Measurements from ENCODE around the gene WLS.

The WLS gene

DNA sequence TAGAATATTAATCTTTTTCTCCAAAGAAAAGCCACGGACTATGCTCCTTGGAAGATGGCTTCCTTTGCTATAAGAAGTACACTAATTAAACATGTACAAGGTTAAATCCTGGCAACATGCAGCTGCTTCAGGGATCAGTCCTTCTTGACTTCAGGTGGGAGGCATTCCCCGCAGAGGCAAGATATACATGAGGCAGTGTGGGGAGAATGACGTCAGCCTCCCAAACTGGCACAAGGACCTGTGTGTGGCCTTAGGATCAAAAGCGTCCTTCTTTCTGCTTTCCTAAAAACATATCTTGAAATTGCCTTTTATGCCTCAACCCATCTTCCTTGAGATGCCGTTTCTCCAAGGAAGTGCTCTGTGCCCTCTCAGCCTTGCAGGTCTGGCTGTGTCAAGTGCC lies 90.3 kb downstream of the WLS start:
- no peak overlapping the region for H3K4me3 ChIP-seq (ENCODE audit: low read depth, low read length)

DNA sequence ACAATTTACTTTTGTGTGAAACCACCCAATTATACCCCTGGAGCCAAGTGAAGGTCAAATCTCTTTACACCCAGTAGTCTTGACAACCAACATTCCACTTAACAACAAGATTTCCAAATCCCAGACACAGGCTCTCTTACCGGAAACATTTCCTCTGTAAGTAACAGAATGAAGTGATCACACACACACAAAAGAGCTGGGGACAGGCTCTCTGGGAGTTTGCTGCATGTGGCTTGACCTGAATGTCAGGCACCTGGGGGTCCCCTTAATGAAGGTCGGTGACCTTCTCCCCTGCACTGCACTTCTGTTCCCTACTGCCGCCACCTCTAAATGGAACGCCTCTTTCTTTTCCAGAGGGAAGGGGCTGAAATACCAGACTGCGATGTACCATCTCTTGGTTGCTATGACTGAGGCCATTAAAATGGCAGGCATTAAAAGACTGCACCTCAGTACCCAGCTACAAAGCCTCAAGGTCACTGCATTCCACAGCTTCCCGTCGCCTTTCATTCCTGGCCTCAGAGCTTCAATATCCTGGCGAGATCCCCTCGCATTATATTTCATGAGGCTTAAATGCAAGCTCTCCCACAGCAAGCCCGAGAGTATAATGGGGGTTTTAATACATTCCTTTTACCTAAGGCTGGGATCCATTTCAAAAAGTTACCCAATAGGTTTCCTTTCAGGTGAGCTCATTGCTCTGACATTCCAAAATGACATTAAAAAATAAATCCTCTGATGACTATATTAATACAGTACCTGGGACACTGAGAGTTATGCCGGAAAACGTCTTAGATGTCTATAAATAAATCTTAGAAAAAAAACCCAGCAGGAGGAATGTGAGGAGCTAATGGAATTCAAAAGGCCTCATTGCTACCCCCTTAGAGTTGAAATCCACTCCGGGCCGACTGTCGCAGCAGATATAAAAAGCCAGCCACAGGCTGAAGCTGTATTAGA lies 91.0 kb downstream of the WLS start:
- H3K4me3 ChIP-seq (ENCODE audit: low read depth, low read length) = no peak overlapping the region

DNA sequence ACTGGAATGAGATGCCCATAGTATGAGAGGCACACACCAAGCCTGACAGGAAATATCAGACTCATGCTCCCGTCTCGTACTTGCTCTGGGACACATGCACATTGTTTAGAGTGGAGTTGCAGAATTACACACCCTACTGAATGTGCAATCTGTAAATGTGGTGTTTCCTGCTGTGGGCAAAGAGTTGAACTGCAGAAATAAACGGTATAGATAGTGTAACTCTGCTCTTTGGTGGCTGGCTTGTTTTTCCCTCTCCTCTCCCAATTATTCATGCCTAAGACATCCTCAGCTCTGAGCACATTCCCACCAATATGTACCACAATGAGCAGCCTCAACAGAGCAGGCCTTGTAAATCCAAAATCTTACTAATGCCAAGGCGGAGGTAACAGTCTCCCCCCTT lies 91.8 kb downstream of the WLS start:
- H3K4me3 ChIP-seq (ENCODE audit: low read depth, low read length) = no peak overlapping the region

DNA sequence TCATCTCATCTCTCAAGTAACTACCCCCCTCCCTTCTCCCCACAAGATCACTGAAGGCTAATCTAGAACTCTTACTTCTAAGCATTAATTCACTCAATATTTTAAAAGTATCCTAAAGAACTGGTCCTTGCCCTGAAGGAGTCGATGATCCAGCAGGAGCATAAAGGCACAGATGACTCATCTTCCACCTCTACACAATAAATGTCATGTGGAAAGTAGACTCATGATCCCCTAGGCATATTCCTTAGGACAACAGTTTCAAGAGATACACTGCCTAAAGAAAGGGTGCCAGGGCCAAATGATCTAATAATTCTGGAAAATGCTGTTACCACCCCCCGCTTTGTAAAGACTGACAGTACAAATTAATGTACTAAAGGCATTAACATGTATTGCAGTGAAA lies 96.1 kb downstream of the WLS start:
- no peak overlapping the region for H3K4me3 ChIP-seq (ENCODE audit: low read depth, low read length)

DNA sequence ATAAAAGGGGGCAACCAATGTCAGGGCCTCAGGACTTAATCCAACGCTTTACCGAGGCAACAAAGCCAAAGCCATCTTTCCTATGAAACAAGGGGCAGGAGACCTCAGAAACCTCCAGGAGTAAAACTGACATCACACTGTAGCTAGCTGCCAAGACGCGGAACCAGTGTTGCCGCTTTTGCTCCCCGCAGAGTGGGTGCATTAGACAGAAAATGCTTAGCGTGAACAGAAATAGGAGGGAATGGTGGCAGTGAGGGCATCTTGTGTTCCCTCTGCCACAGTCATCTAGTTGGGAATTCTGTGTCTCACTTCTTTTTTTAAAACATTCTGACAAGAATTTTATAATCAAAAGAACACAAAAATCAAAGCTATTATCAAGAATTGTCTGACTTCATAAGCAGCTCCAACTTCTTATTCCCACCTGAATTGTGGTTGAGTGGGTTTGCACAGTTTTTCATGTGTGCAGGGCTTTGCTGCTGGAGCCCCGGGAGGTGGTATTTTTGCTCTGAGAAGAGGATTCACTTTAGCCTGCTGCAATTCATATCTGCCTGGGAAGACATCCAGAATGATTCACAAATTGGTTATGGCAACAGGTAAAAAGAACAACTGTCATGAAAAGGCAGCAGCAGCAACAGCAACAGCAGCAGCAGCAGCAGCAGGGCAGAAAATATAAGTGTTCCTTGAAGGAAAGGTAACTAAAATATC lies 99.7 kb downstream of the WLS start:
- no peak overlapping the region for H3K4me3 ChIP-seq (ENCODE audit: low read depth, low read length)

DNA sequence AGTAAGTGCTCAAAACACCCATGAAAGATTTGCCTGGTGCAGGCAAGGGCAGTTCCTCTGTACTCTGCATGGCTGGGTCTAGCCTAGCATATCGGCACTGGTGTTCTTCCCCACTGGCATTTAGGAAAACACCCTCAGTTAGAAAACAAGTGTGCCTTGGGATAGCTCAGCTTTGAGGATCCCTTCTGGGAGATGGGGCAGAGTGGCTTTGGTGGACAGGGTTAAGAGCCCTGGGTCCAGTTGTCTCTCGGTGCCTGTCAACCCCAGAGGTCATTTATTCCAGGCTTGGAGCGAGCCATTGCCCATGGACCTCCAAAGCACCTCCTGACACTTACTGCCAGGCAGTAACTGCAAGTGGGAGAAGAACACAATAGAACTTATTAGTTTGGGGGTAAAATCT lies 101.1 kb downstream of the WLS start:
- H3K4me3 ChIP-seq (ENCODE audit: low read depth, low read length) = no peak overlapping the region

DNA sequence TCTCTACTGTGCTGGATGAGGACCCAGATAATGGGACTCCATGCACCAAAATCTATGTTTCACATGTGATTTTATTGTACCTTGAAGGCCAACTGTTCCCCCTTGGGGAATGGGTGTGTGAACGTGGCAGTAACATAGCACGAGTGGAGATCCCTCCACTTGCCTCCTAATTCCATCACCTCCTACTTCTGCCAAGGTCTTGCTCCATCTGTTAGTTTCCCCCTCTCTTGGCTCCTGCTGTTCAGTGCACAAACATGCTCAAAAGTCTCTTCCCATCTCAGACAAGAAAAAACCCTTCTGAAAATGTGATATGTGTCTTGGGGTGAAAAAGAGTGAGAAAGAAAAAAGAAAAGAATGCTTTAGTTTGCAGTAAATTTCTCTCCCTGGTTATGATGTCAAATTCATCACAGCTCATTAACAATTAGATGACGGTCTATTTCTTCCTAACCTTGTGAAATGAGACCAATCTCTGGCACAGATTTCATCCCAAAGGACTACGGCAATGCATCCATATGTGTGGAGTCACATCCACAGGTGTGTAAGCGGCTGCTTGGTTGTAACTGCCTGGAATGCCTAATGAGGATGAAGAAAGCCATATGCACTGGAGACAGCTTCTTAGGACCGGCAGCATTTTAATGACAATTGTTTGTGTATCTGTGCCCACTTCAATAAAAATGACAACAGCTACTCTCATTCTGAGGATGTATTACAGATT lies 102.6 kb downstream of the WLS start:
- no peak overlapping the region for H3K4me3 ChIP-seq (ENCODE audit: low read depth, low read length)

DNA sequence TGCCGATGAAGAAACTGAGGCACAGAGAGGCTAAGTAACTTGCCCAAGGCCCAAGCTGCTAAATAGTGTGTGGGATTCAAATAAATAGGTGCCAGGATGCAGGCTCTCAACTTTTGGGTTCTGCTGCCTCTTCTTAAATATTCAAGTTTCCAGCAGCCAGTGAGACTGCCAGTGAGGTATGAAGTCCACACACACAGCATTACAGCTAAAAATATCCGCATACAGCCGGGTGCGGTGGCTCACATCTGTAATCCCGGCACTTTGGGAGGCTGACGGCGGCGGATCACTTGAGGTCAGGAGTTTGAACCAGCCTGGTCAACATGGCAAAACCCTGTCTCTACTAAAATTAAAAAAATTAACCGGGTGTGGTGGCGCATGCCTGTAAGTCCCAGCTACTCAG lies 103.5 kb downstream of the WLS start:
- H3K4me3 ChIP-seq (ENCODE audit: low read depth, low read length) = no peak overlapping the region

DNA sequence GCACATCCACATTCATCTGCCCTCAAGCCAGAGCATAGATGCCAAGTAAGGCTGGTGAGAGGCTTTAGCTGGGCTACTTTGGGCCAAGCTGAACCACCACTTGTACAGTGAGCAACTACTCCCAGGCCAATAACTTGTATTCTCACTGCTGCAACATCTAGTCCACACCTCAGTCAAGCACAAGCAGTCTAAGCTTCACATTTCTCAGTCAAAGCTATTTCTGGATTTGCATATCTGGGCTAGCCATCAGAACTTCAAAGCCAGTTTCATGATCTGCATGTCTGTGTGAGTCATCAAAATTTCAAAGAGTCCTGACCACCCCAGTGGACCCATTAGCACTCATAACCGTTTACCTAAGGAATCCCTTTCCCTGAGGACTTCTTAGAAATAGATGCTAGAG lies 104.2 kb downstream of the WLS start:
- H3K4me3 ChIP-seq (ENCODE audit: low read depth, low read length) = no peak overlapping the region

DNA sequence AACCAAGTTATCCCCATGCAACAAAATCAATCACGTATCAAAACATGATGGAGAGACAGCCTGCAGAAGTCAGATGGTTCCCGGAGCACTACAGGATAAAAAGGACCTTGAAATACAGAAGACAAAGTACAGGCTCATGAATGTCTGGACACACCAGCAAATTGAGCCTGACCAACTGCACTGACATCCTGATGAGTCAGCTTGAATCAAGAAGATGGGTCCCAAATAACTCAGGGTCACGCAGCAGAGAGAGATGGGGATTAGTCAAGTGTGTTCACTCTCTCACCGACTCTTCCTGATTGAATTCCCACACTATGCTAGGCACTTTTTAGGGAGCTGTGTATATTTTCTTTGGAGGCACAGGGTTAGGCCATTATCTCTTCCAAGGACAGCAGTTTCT lies 110.8 kb downstream of the WLS start:
- no peak overlapping the region for H3K4me3 ChIP-seq (ENCODE audit: low read depth, low read length)

DNA sequence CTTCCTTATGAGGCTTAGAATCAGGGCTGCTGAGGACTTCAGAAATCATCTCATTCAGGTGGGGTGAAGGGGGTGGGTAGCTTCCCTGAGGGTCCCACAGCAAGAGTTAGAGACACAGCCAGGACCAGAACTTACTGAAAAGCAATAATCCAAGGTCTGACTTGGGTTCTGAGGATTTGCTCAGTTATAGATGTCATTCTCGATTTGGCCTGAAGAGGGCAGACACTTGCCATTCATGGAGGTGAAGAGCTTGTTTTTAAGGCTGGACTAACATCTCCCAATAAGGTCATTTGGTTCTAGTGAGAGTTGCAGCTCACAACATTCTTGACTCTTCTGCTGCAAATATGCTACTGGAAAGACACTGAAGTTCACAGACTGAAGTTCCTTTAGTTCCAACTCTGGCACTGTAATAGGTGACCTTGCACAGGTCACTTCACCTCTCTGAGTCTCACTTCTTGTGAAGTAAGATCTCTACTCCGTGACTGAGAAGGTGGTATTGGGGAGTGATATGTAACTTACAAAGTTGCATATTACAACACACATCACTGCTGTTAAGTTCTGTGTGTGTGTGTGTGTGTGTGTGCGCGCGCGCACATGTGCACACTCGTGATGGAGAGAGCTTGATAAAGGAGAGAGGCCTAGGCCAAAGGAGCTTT lies 112.1 kb downstream of the WLS start:
- H3K4me3 ChIP-seq (ENCODE audit: low read depth, low read length) = no peak overlapping the region

DNA sequence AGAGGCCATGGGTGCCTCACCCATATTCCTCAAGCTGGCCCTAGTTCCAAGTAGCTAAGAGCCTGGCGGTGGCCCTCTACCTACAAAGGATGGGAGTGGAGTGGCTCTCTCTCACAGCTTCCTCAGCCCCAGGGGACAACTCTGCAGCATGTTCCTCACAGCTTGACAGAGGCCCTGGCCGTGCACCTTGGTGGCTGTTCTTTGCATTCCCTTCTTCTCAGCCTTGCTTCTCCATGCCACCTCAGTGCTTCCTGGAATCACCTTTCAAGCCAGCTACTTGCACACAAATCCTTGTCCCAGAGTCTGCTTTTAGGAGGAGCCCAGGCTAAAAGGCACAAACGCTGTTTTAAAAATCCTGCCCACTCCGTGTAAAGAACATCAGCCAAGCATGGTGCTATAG lies 112.9 kb downstream of the WLS start:
- H3K4me3 ChIP-seq (ENCODE audit: low read depth, low read length) = no peak overlapping the region

DNA sequence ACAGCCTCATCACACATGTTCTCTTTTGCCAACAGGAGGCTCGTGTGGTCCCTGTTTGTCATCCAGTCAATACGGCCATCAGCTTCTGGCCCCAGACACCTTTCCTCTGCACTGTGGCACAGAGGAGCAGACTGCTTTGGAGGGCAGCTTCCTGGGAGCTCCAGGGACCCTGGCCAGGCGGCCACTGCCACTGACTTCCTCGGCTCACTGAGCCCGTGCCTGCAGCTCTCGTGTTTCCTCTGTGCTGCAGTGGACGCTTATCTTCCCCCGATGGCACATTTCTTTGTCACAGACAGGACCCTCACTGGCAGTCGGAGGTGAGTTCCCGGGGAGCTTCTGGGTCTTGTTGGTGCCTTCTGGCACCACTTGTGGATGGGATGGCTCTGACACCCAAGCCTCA lies 114.9 kb downstream of the WLS start:
- no peak overlapping the region for H3K4me3 ChIP-seq (ENCODE audit: low read depth, low read length)

DNA sequence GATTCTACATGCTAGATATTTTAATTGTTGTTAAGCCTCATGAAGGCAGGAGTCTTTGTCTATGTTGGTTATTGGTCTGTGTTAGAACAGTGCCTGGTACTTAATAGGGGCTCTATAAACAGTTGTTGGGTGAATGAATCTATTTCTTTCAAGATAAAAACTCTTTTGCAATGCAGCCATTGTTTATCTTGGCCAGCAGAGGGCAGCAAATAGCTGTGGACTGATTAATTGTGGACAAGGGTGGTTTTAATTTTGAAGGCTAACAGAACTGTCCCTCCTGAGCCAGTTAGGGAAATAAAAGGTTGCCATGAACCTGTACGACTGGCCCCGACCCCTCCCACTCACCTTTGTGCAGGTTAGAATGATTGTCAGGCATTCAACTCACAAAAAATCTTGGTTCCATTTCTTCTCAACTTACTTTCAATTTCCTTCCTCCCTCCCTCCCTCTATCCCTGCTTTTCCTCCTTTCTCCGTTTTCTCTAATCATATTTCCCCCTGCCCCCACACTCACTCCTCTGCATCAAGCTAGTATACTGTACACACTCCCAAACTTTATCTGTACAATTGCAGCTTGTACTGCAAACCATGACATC lies 115.6 kb downstream of the WLS start:
- H3K4me3 ChIP-seq (ENCODE audit: low read depth, low read length) = no peak overlapping the region

DNA sequence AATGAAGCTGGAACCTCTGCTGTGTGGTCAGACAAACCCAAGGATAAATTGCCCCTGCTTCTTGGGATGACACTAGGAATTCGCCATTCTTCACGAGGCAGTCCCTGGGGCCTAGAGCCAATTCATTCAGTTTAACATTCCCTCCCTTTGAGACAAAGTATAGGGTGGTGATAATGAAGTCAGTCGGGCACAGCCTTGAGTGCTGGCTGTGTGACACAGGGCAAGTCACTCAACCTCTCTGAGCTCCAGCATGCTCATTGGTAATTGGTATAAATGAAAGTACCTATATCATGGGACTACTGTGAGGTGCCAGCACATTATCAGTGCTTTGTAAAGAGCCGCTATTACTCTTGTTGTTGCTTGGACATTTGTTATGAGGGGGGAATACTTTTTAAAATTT lies 117.0 kb downstream of the WLS start:
- no peak overlapping the region for H3K4me3 ChIP-seq (ENCODE audit: low read depth, low read length)

DNA sequence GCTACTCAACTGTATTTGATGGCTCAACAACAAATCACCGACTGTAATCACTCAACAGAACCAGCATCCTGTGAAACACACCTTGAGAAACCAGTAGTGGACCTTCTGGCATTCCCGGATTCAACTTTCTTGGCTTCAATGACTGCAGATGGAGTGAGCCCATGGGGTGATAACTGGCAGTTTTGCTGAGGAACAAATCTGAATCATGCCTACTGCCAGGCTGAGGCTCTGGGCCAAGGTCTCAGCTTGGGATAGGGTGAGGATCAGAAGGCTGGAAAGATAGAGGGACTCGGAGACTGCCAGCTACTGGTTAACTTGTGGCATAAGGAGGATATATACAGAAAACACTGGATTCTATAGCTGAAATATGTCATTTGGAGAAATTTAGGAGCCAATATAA lies 118.4 kb downstream of the WLS start:
- no peak overlapping the region for H3K4me3 ChIP-seq (ENCODE audit: low read depth, low read length)

DNA sequence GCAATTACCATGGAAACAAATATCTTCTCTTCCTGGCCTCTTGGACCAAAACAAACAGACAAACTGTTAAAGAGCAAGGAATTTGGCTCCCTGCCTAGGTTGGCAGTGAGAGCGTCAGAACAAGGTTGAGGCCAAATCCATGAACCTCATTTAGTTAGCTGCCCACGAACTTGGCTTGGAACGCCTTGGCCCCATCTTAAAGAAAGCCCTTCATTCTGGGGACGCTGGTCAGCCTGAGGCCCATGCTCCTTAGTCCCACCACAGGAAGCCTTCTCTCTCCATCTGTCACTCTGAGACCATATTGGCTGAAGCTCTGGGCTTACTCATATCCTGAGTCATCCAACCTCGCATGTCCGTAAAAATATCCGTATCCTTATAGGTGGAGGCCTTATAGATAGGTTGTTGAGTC lies 119.5 kb downstream of the WLS start:
- no peak overlapping the region for H3K4me3 ChIP-seq (ENCODE audit: low read depth, low read length)

DNA sequence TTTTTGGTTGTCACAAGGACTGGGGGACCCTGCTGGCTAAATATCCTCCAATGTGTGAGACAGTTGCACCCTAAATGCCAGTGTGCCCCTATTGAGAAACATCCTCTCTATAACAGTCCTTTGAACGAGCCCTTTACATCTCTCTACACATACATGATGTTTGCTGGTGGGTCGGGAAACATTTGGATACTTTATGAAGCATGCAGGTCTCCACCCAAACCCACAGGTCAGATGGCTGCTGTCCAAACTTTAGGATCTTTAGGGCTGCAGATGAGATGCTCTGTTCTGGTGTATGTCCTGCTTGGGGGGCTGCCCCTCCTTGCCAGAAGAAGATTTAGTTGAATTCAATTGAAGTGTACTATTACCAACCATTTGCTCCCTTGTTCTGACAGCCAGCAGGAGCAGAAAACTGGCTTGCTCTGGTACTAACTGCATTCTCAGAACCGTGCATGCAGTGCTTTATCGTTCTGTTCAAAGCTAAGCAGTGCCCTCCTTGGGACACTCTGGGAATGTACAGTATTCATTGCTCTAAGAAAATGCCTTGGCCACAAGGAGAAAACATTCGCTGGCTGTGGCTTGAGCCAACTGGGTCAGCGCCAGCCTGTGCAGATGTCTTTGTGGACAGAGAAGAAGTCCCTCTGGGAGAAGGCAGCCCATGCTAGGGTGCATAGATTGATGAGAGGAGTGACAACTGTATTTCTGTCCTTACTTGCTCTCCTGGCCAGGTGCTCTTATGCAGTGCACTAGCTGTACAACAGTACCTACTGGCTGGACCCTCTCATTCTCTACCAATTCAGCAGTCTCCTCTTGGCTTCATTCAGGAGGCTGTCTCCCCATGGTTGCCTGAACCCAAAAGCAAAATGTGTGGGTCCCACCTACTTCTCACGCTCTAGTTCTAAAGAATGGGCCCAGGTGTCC lies 120.5 kb downstream of the WLS start:
- no peak overlapping the region for H3K4me3 ChIP-seq (ENCODE audit: low read depth, low read length)

DNA sequence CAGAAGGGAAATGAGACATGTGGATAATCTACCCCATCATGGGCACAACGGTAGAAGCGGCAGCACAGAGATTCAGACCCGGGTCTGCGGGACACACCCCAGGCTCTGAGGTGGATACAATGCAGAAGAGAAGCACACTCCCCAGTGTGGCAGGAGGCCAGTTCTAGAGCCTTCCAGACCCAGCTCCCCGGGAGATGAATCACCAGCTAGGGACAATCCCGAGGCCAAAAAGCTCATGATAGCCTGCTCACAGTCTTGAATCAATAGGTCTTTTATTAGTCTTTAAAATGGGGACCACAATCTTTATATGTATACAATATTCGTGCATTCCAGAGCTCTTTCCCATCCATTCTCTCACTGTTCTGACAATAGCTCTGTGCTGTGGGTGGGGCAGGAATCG lies 124.6 kb downstream of the WLS start:
- H3K4me3 ChIP-seq (ENCODE audit: low read depth, low read length) = no peak overlapping the region
